ENCODE measurements around the gene SGTA.

DNA sequence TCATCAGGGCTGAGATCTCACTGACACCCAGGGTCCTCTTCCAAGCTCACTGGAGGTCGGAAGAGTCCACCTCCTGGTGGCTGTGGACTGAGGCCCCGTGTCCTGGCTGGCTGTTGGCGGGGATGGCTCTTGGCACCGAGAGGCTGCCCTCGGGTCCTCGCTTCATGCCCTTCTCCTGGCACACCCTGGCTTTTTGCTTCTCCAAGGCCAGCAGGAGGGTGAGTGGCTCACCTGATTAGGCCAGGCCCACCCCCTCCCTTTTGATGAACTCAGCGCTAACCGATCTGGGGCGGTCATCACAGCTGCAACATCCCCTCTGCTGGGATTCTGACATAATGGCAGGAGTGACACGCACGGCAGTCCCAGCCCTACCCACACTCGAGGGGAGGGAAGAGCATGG, 47.7 kb downstream of the SGTA start:
- TF ChIP-seq POLR2AphosphoS5 (IDR thresholded peaks at IDR 0.05; ENCODE audit: low read depth, low read length) (no peak), TAF1 (IDR thresholded peaks at IDR 0.05; ENCODE audit: borderline replicate concordance, insufficient read depth, low read length) (no peak)
- TF ChIP-seq, protein P1, sequence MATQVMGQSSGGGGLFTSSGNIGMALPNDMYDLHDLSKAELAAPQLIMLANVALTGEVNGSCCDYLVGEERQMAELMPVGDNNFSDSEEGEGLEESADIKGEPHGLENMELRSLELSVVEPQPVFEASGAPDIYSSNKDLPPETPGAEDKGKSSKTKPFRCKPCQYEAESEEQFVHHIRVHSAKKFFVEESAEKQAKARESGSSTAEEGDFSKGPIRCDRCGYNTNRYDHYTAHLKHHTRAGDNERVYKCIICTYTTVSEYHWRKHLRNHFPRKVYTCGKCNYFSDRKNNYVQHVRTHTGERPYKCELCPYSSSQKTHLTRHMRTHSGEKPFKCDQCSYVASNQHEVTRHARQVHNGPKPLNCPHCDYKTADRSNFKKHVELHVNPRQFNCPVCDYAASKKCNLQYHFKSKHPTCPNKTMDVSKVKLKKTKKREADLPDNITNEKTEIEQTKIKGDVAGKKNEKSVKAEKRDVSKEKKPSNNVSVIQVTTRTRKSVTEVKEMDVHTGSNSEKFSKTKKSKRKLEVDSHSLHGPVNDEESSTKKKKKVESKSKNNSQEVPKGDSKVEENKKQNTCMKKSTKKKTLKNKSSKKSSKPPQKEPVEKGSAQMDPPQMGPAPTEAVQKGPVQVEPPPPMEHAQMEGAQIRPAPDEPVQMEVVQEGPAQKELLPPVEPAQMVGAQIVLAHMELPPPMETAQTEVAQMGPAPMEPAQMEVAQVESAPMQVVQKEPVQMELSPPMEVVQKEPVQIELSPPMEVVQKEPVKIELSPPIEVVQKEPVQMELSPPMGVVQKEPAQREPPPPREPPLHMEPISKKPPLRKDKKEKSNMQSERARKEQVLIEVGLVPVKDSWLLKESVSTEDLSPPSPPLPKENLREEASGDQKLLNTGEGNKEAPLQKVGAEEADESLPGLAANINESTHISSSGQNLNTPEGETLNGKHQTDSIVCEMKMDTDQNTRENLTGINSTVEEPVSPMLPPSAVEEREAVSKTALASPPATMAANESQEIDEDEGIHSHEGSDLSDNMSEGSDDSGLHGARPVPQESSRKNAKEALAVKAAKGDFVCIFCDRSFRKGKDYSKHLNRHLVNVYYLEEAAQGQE (IDR thresholded peaks at IDR 0.05; ENCODE audit: insufficient read depth in 1 of 2, low read depth in 2 of 2, low read length in 2 of 2): no peak

All from PFSK-1 (cell line).